D721Med (cell line): ENCODE measurements around the gene PPP2R5C.

Experiments
- DNase-seq: peaks from one replicate; pipeline ENCODE4 v3.0.0; 2011; ENCODE audit warnings: low spot score; ENCODE audit not compliant: insufficient read length
- FAIRE-seq: peaks from 2 replicates; lab custom pipeline; 2011; peaks lifted over from hg19 to GRCh38; lab: Jason Lieb, UNC
- TF ChIP-seq, protein P1 (sequence below): IDR thresholded peaks from 2 replicates; pipeline ENCODE4 v1.5.1; 2012; ENCODE audit warnings: mild to moderate bottlenecking, control low read depth; ENCODE audit not compliant: insufficient read depth; ENCODE audit errors: missing control alignments

The PPP2R5C gene

GRCh38 chr14:101770183-101770582, 8.7 kb downstream of the PPP2R5C start:
- TF ChIP-seq, protein P1, sequence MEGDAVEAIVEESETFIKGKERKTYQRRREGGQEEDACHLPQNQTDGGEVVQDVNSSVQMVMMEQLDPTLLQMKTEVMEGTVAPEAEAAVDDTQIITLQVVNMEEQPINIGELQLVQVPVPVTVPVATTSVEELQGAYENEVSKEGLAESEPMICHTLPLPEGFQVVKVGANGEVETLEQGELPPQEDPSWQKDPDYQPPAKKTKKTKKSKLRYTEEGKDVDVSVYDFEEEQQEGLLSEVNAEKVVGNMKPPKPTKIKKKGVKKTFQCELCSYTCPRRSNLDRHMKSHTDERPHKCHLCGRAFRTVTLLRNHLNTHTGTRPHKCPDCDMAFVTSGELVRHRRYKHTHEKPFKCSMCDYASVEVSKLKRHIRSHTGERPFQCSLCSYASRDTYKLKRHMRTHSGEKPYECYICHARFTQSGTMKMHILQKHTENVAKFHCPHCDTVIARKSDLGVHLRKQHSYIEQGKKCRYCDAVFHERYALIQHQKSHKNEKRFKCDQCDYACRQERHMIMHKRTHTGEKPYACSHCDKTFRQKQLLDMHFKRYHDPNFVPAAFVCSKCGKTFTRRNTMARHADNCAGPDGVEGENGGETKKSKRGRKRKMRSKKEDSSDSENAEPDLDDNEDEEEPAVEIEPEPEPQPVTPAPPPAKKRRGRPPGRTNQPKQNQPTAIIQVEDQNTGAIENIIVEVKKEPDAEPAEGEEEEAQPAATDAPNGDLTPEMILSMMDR: no peak
- DNase-seq (no peak), FAIRE-seq (no peak)

GRCh38 chr14:101772770-101773169, 11.3 kb downstream of the PPP2R5C start:
- TF ChIP-seq, protein P1: no peak
- DNase-seq (no peak), FAIRE-seq (no peak)

DNA sequence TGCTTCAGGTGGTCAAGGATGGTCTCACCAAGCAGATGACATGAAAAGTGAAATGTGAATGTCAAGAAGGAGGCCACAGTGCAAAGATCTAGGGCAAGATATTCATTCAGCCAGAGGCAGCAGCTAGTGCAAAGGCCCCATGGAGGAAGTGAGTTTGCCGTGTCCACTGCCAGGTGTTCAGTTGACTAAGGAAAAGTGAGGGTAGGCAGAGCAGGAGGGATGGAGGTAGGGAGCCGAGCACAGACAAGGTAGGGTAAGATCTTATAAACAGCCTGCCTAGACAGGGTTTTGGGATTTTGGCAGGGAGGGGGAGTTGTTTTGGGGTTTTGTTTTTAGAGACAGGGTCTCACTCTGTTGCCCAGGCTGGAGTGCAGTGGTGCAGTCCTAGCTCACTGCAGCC, 11.9 kb downstream of the PPP2R5C start:
- DNase-seq: no peak
- TF ChIP-seq, protein P1: no peak
- no peak for FAIRE-seq

GRCh38 chr14:101774006-101774795, 12.7 kb downstream of the PPP2R5C start:
- DNase-seq (no peak), FAIRE-seq (no peak)
- TF ChIP-seq, protein P1: no peak

DNA sequence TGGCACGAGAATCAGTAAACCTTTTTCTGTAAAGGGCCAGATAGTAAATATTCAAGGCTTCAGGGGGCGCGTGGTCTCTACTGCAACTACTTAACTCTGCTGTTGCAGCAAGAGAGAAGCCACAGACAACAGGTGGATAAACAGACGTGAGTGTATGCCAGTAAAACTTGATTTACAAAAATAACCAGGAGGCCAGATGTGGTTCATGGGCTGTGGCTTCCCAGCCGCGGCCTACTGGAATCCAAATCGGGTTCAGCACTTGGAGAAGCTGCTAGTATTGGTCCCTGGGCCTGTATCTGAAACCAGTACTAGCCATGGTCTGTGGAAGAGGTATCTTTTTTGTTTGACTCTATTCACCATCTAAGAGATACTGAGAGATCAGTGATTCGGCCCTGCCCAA, 13.3 kb downstream of the PPP2R5C start:
- TF ChIP-seq, protein P1: no peak
- DNase-seq: no peak
- no peak for FAIRE-seq

GRCh38 chr14:101775826-101776225, 14.3 kb downstream of the PPP2R5C start:
- TF ChIP-seq, protein P1: no peak
- no peak for FAIRE-seq
- no peak for DNase-seq

GRCh38 chr14:101776344-101776743, 14.8 kb downstream of the PPP2R5C start:
- TF ChIP-seq, protein P1: no peak
- no peak for FAIRE-seq
- no peak for DNase-seq
